Activated T-cell treated with anti-CD3 and anti-CD28 coated beads, Interleukin-2, amount 50 U/mL, for 72 hours (primary cell): ENCODE data around the gene EIF5A. TPM values are rescaled to one million over a fixed set of nuclear protein-coding genes. Genes with fewer than 3 reads are reported as not detected.

Source experiments
- ATAC-seq, 2 donors: fragments of 150-1000 bp; cut with Tn5 transposase; replicated peaks in 1 of 2; 2 replicates each; pipeline ENCODE4 v1.10.0; 2021; ENCODE audit warnings: moderate library complexity in 2 of 2, mild to moderate bottlenecking in 1 of 2
- DNase-seq, 2 donors: peaks; one replicate each; pipeline ENCODE4 v3.0.0; 2021 to 2022; ENCODE audit warnings: mixed read lengths in 1 of 2
- H3K27ac Mint-ChIP-seq: one replicate; pipeline ENCODE4 v1.8.0; 2022; ENCODE audit warnings: mild to moderate bottlenecking, moderate library complexity, mixed read lengths
- H3K27me3 Mint-ChIP-seq: one replicate; pipeline ENCODE4 v1.8.0; 2022; ENCODE audit warnings: low read depth, mixed read lengths
- H3K36me3 Mint-ChIP-seq, 2 donors: one replicate each; pipeline ENCODE4 v1.8.0; 2022; ENCODE audit warnings: mixed read lengths in 2 of 2, mild to moderate bottlenecking in 1 of 2; ENCODE audit not compliant: insufficient read depth in 2 of 2
- H3K4me1 Mint-ChIP-seq: one replicate; pipeline ENCODE4 v1.8.0; 2022; ENCODE audit warnings: low read depth, mixed read lengths
- H3K4me3 Mint-ChIP-seq, 2 donors: one replicate each; pipeline ENCODE4 v1.8.0; 2022; ENCODE audit warnings: mild to moderate bottlenecking in 2 of 2, mixed read lengths in 2 of 2, moderate library complexity in 2 of 2
- H3K9me3 Mint-ChIP-seq, 2 donors: one replicate each; pipeline ENCODE4 v1.8.0; 2022; ENCODE audit warnings: mixed read lengths in 2 of 2
- total RNA-seq, 2 donors: library from RNA; stranded (reverse); gene quantifications; one replicate each; pipeline ENCODE4 v1.2.3, GENCODE V29; 2022

The EIF5A gene
- total RNA-seq, 2 donors from 2014 or later, result 547 to 594 TPM

GRCh38 chr17:7280519-7281073 lies 26.8 kb upstream of the EIF5A start:
- Mint-ChIP-seq H3K27ac (no peak overlapping the region), H3K4me1 (peaks cover 26% of the 10 kb centered on the region), H3K27me3 (peaks cover 32% of the 10 kb centered on the region), H3K4me3 (peak overlapping the region; percentile 86 to 91), H3K9me3 (no peaks in the 10 kb centered on the region), H3K36me3 (no peaks in the 10 kb centered on the region)
- DNase-seq (peak; percentile 84 to 89), ATAC-seq (peak; percentile 83)

GRCh38 chr17:7281074-7281952 lies 26.1 kb upstream of the EIF5A start, which contains the start of gene SLC2A4:
Gene SLC2A4 (plus strand): TSS chr17:7281718. CDS start chr17:7281935, 217 bp downstream.
- Mint-ChIP-seq H3K4me1 (peaks cover 26% of the 10 kb centered on the region), H3K36me3 (no peaks in the 10 kb centered on the region), H3K9me3 (no peaks in the 10 kb centered on the region), H3K27me3 (peaks cover 32% of the 10 kb centered on the region), H3K27ac (no peak within 1 kb of the TSS), H3K4me3 (peak within 1 kb of the TSS; percentile 86 to 91)
- DNase-seq (peak; percentile 89 to 91), ATAC-seq (peak; percentile 82)

GRCh38 chr17:7281953-7282751 lies 25.3 kb upstream of the EIF5A start:
- Mint-ChIP-seq H3K27ac (no peak overlapping the region), H3K9me3 (no peaks in the 10 kb centered on the region), H3K4me1 (peaks cover 26% of the 10 kb centered on the region), H3K4me3 (peak overlapping the region; percentile 86 to 91), H3K27me3 (peaks cover 32% of the 10 kb centered on the region), H3K36me3 (no peaks in the 10 kb centered on the region)
- DNase-seq, result no peak
- ATAC-seq, result no peak

- DNase-seq (no peak), ATAC-seq (no peak)
- Mint-ChIP-seq H3K9me3 (no peaks in the 10 kb centered on the region), H3K27me3 (peaks cover 32% of the 10 kb centered on the region), H3K27ac (no peak overlapping the region), H3K4me3 (peak overlapping the region; percentile 40 to 86), H3K4me1 (peaks cover 26% of the 10 kb centered on the region), H3K36me3 (no peaks in the 10 kb centered on the region)
Measured at GRCh38 chr17:7282752-7283321, 24.6 kb upstream of the EIF5A start.

- H3K4me3 Mint-ChIP-seq, result no peak overlapping the region
- ATAC-seq, result no peak
- H3K27me3 Mint-ChIP-seq, result peaks cover 32% of the 10 kb centered on the region
Measured at GRCh38 chr17:7283471-7284216, 23.8 kb upstream of the EIF5A start.

GRCh38 chr17:7284911-7285310 lies 22.5 kb upstream of the EIF5A start:
- ATAC-seq (no peak), DNase-seq (no peak)
- Mint-ChIP-seq H3K4me3 (no peak overlapping the region), H3K9me3 (no peaks in the 10 kb centered on the region), H3K4me1 (peaks cover 26% of the 10 kb centered on the region), H3K27ac (no peak overlapping the region), H3K36me3 (no peaks in the 10 kb centered on the region), H3K27me3 (peaks cover 30% of the 10 kb centered on the region)

More at GRCh38 chr17:7283471-7284216, 23.8 kb upstream of the EIF5A start:
- no peak overlapping the region for H3K27ac Mint-ChIP-seq
- no peaks in the 10 kb centered on the region for H3K9me3 Mint-ChIP-seq
- H3K4me1 Mint-ChIP-seq, result peaks cover 26% of the 10 kb centered on the region
- DNase-seq, result no peak
- H3K36me3 Mint-ChIP-seq, result no peaks in the 10 kb centered on the region

GRCh38 chr17:7285679-7286078 lies 21.7 kb upstream of the EIF5A start:
- no peak overlapping the region for H3K27ac Mint-ChIP-seq
- H3K9me3 Mint-ChIP-seq, result no peaks in the 10 kb centered on the region
- peaks cover 22% of the 10 kb centered on the region for H3K27me3 Mint-ChIP-seq
- DNase-seq (no peak), ATAC-seq (no peak)
- H3K4me1 Mint-ChIP-seq, result peaks cover 19% of the 10 kb centered on the region
- H3K4me3 Mint-ChIP-seq, result no peak overlapping the region
- no peaks in the 10 kb centered on the region for H3K36me3 Mint-ChIP-seq

- Mint-ChIP-seq H3K4me3 (no peak overlapping the region), H3K27ac (no peak overlapping the region), H3K9me3 (no peaks in the 10 kb centered on the region), H3K36me3 (no peaks in the 10 kb centered on the region), H3K27me3 (peaks cover 9% of the 10 kb centered on the region), H3K4me1 (no peaks in the 10 kb centered on the region)
- ATAC-seq (no peak), DNase-seq (no peak)
Measured at GRCh38 chr17:7289256-7290032, 18.0 kb upstream of the EIF5A start.

GRCh38 chr17:7290166-7290565 lies 17.3 kb upstream of the EIF5A start:
- peaks cover 13% of the 10 kb centered on the region for H3K27me3 Mint-ChIP-seq
- H3K9me3 Mint-ChIP-seq, result no peaks in the 10 kb centered on the region
- H3K27ac Mint-ChIP-seq, result no peak overlapping the region
- peaks cover 4% of the 10 kb centered on the region for H3K4me1 Mint-ChIP-seq
- ATAC-seq, result no peak
- H3K36me3 Mint-ChIP-seq, result no peaks in the 10 kb centered on the region
- no peak for DNase-seq
- no peak overlapping the region for H3K4me3 Mint-ChIP-seq

- H3K4me3 Mint-ChIP-seq, result no peak overlapping the region
- DNase-seq, result no peak
- H3K36me3 Mint-ChIP-seq, result no peaks in the 10 kb centered on the region
- no peak for ATAC-seq
- H3K9me3 Mint-ChIP-seq, result no peaks in the 10 kb centered on the region
- peaks cover 18% of the 10 kb centered on the region for H3K27me3 Mint-ChIP-seq
- H3K4me1 Mint-ChIP-seq, result peaks cover 10% of the 10 kb centered on the region
- H3K27ac Mint-ChIP-seq, result no peak overlapping the region
Measured at GRCh38 chr17:7290685-7291084, 16.7 kb upstream of the EIF5A start.

GRCh38 chr17:7292194-7292593 lies 15.2 kb upstream of the EIF5A start:
- no peaks in the 10 kb centered on the region for H3K9me3 Mint-ChIP-seq
- DNase-seq, result no peak
- no peak overlapping the region for H3K4me3 Mint-ChIP-seq
- peaks cover 23% of the 10 kb centered on the region for H3K27me3 Mint-ChIP-seq
- no peak for ATAC-seq
- H3K36me3 Mint-ChIP-seq, result no peaks in the 10 kb centered on the region
- H3K4me1 Mint-ChIP-seq, result peaks cover 21% of the 10 kb centered on the region
- no peak overlapping the region for H3K27ac Mint-ChIP-seq

- H3K27me3 Mint-ChIP-seq, result peaks cover 23% of the 10 kb centered on the region
- H3K9me3 Mint-ChIP-seq, result no peaks in the 10 kb centered on the region
- no peaks in the 10 kb centered on the region for H3K36me3 Mint-ChIP-seq
- H3K27ac Mint-ChIP-seq, result no peak overlapping the region
- DNase-seq (no peak), ATAC-seq (no peak)
- H3K4me3 Mint-ChIP-seq, result peak overlapping the region in 1 of 2 donors; percentile 67
- peaks cover 21% of the 10 kb centered on the region for H3K4me1 Mint-ChIP-seq
Measured at GRCh38 chr17:7292729-7293128, 14.7 kb upstream of the EIF5A start.
